NCI-H748 (cell line): Measurements from ENCODE around the gene MAST4.
A peak's percentile ranks its signal among the peaks of the same experiment; 100 is the strongest.

Experiments used
- DNase-seq: peaks from one replicate; lab custom pipeline; 2025; ENCODE audit not compliant: unreplicated experiment; lab: John Stamatoyannopoulos, UW

Gene MAST4

GRCh38 chr5:66896171-66896570, 300.0 kb downstream of the MAST4 start:
- DNase-seq = no peak

DNA sequence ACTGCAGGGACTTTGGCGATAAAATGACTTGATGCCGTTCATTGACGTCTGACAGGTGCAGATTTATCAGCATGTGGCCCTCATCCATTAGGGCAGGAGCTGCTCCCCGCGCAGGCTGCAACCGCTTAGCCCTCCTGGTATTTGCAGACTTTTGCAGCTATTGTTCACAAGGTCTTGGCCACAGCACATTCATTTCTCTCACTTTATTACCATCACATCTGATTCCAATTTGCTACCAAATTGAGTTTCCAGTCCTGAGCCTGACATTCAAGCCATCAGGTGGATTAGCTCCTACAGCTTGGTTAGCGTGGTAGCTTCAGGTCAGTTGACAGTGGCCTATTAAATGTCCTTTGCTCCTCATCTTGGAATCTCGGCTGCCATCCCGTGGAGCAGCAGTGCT, 301.2 kb downstream of the MAST4 start:
- DNase-seq = peak; percentile 62

DNA sequence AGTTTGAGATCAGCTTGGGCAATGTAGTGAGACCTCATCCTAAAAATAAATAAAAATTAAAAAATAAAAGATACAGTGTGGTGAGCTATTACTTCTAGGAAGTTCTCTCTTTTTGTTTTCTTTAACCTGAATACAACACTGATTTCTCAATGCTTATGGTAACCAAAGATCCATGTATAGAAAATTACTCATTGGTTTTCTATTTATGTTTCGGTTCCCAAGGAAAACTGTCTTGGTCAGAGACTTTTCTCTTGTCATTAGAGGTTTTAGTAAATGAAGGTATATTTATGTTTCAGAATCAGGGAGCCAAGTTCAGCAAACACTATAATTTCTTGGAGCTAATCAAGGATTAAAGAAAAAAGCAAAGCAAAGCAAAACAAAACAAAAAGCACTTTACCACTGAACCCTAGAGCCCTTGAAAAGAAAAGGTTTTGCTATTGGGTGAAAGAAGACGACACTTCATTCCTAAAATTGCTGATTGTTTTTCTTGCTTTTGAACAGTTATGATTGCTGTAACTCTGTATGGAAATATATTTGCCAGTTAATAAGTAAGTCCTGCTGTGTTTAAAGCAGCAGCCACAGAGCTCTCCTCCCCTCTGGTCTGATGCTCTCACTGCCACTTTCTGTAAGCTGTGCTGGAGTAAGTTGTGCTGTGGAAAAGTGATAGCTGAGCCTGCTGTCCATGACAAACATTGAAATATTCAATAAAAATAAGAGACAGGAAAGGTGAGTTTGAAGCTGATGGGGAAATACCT, 302.2 kb downstream of the MAST4 start:
- no peak for DNase-seq

DNA sequence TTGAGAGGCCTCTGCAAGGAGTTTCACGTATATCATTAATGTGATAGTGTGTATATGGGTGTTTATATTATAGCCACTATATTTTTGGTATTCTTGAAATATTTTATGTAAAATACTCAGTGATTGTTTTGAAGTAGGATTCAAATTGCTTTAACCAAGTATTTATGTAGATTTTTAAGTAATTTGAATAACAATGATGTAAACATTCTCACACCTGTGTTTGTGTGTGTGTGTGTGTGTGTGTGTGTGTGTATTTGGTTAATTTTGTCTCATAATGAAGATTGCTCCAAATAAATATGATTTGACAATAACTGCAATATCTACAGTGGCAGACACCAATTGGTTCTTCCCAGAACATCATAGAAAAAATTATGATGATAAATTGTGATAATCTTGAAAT, 307.0 kb downstream of the MAST4 start:
- no peak for DNase-seq

- no peak for DNase-seq
Observed at GRCh38 chr5:66903709-66904108, 307.5 kb downstream of the MAST4 start.

GRCh38 chr5:66904189-66904588, 308.0 kb downstream of the MAST4 start:
- peak; percentile 28 for DNase-seq

DNA sequence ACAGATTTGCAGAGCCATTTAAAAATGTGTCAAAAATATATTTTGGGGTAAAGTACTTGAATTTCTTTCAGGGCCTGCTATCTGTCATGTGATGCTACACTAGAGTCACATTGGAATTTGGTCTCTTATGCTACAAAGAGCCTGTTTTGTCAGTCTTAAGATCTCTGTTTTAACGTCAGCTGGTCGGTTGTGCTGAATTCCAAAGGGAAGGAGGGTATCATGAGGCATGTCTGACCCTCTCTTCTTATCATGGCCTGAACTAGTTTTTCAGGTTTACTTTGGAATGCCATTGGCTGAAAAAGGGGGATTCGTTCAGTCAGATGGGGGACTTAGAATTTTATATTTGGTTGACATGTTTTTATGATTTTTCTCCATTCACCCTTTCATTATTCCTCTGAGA, 309.8 kb downstream of the MAST4 start:
- no peak for DNase-seq

GRCh38 chr5:66908230-66908629, 312.0 kb downstream of the MAST4 start:
- DNase-seq = no peak

- no peak for DNase-seq
Observed at GRCh38 chr5:66909364-66909763, 313.2 kb downstream of the MAST4 start.

DNA sequence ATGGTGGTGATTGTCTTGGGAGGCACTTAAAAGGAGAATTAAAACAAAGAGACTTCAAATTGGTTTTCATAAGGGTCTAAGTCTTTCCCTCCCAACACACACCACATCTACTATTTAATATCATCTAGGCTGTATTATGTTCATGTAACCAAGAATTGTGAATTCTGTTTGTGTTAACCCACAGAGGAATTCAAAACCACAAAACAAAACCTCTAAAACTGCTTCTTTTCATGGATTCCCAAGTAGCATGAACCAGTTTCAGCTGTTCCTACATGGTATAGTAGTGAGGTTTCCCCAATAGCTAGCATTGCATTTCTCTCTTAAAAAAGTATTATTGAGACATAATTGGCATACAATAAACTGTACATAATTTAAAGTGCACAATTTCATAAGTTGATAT, 316.6 kb downstream of the MAST4 start:
- no peak for DNase-seq

DNA sequence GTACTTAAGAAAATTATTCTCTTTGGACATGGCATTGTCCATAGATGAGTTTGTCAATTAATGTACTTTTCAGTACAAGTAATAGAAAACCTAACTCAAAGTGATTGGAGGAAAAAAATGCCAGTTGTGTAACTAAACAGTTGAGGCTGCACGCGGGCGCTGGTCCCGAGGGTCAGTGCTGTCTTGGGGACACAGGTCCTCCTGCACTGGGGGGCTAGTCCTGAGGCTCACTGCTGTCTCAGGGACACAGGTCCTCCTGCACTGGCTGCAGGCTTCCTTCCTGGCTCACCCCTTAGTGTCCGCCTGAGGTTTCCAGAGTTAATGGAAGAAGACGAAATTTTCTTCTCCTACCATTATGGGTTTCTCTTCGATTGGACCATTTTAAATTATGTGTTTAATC, 319.3 kb downstream of the MAST4 start:
- DNase-seq = no peak

DNA sequence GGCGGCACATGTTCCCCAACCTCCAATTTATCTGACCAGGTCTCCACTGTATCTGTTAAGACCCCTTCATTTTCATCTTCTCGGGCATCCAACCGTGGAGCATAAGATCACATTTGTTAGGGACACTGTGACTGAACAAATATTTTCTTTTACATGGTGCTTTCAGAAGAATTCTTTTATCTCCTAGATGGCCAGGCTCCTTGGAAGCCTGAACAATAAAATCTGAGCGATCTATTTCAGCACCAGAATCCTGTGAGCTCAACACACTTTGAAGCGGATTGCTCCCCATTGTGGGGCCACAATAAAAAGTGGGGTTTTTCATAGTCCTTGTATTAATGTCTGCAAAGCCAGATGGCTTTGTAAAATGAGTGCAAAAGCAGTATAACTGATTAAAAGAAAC, 326.7 kb downstream of the MAST4 start:
- DNase-seq = no peak

DNA sequence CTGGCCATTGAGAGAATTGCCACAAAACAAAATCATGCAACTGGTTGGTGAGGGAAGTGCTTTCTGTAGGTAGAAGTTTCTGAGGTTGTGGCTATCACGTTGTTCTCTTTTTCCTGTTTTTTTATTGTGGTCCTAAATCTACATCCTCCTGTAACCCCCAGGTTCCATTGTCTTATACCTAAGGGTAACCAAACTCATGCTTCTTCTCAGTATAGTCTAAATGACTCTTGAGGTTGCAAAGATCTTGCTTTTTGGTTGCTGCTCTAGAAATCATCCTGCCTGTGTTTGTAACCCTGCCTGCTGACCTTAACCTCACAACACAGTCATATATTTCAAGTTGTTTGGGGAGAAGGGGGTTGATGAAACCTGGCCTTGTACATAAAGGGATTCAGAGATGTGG, 327.3 kb downstream of the MAST4 start:
- DNase-seq = no peak

DNA sequence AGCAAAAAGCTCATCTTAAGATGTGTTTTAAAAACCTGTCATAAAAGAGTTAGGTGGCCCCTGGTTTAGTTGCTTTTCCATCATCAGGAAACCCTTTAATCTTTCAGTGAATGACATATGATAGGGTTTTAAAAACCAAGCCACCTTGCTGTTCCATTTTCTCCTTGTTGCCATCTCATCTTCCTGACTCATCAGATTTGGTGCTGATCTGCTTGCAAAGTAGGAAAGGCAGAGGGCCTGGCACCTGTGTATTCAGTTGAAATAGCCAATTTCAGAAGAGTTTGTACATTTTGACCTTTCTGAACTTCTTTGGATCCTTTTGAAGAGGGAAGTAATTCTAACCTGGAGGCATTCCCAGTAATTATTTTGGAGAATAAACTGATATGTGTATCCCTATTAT, 327.7 kb downstream of the MAST4 start:
- no peak for DNase-seq

DNA sequence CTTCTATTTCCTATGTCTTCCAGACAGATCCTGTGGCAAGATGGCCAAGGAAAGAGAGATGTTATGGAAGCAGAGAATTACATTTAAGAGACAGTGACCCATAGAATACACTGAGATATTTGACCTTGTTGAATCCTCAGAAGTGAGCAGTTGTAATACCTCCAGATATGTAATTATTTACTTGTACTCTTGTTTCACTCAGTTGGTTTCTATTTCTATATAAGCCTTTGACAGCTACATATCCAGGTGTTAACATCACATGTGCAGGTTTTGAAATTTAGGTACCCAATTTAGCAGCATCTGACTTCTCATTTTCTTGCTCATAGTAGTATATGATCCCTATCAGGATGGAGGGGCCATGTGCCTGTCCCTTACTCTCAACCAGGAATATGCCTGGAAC, 330.9 kb downstream of the MAST4 start:
- DNase-seq = no peak

DNA sequence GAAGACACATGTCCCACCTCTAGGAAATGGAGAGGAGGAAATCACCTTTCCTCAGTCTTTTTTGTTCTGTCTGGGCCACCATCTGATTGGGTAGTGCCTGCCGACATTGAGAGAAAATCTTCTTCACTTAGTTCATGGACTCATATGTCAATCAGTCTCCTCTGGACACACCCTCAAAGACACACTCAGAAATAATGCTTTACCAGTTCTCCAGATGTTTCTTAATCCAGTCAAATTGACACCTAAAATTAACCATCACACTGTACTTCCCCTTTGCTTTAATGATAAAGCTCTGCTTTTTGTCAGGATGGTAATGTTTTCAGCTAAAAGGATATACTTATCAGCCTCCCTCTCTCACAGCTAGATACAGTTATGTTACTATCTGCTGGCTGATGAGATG, 333.1 kb downstream of the MAST4 start:
- no peak for DNase-seq

- no peak for DNase-seq
Observed at GRCh38 chr5:66929995-66930394, 333.8 kb downstream of the MAST4 start.

- DNase-seq = no peak
Observed at GRCh38 chr5:66931651-66932050, 335.5 kb downstream of the MAST4 start.

DNA sequence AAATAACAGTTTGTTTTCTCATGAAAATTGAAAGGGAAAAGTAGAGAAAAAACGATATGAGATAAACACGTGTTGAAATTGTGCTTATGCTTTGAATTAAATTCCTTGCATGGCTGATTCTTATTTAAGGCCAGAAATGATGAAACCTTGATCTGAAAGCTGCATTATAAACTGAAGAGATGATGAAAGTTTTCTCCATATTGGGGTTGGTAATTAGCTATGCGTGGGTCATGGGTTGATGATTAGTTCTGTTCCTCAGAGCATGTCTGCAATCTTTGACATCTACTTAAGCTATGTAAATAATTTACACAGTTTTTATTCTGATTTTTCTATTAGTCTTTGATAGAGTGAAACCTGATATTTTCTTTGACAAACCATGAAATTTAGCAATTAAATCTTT, 336.3 kb downstream of the MAST4 start:
- DNase-seq = no peak

- DNase-seq = no peak
Observed at GRCh38 chr5:66933066-66933465, 336.9 kb downstream of the MAST4 start.

- no peak for DNase-seq
Observed at GRCh38 chr5:66939094-66939493, 342.9 kb downstream of the MAST4 start.

GRCh38 chr5:66945389-66946349, 349.5 kb downstream of the MAST4 start:
- DNase-seq = no peak
